GM19238 (cell line): Measurements from ENCODE around the gene UBE2O.
"Not testable (repeated sequence)": the region's sequence is repeated elsewhere in the genome, so short reads cannot be mapped to it uniquely, and the experiment has no call there.

Experiments used
- DNase-seq: peaks from one replicate; pipeline ENCODE4 v3.0.0; 2011; ENCODE audit warnings: low spot score; ENCODE audit not compliant: insufficient read length

The UBE2O gene

DNA sequence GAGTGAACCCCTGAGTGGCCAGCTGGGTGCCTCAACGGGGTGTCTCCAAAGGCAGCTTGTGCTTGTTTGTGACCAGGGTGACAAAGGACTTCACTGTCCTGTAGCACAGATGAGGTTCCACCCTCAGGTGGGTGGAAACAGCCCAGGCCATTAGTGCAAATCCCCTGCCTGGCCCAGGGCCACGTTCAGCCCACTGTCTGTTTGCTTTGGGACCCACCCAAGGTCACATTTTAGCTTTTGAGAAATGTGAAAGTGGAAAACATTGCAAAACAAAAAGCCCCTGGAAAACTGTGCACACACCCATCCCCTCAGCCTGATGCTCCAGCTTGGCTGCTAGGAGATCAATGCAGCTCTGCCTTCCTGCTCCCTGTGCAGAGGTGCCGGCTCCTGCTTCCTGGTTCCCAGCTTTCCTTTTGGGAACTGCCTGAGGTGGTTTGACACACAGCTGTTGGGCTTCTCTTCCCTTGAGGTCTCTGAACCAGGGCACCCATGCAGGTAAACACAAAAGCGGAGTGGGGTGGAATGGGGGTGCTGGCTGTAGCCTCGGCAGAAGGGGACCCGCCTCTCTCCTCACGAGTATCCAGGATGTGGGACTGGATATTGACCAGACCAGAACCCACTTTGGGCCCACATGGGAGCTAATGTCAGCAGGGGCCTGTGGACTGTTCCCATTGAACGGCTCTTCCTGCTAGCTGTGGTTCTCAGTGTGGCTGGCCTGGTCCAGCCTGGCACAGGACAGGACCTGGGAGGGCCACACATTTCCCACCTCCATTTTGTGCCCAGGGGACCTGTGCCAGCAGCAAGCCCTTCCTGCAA is 76.4 kb downstream of the UBE2O start:
- DNase-seq, result no peak

DNA sequence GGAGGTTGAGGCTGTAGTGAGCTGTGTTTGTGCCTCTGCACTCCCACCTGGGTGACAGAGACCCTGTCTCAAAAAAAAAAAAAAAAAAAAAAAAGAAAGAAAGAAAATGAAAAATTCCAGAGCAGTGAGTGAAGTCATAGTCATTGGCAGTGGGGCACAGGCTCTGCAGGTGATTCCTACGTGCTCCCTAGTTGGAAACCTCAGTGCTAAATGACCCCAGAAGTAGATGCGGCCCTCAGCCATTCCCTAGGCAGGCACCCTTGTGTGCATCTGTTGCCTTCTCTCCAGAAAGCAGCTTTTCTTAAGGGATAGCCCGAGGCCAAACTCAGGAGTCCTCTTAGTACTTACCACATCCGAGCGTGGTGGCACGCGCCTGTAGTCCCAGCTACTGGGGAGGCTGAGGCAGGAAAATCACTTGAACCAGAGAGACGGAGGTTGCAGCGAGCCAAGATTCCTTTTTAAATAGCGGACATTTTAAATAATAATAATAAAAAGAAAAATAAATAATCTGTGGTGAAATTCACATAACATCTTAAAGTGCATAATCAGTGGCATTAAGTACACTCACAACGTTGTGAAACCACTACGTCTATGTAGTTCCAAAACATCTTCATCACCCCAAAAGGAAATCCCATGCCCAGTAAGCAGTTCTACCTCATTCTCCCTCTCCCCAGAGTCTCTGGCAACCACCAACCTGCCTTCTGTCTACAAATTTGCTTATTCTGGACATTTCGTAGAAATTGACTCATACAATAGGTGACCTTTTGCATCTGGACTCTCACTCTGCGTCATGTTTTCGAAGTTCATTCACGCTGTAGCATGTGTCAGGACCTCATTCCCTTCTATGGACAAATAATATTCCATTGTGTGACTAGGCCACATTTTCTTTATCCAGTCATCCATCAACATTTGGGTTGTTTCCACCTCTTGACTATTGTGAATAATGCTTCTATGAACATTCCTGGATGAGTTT is 81.0 kb downstream of the UBE2O start:
- DNase-seq, result no peak

DNA sequence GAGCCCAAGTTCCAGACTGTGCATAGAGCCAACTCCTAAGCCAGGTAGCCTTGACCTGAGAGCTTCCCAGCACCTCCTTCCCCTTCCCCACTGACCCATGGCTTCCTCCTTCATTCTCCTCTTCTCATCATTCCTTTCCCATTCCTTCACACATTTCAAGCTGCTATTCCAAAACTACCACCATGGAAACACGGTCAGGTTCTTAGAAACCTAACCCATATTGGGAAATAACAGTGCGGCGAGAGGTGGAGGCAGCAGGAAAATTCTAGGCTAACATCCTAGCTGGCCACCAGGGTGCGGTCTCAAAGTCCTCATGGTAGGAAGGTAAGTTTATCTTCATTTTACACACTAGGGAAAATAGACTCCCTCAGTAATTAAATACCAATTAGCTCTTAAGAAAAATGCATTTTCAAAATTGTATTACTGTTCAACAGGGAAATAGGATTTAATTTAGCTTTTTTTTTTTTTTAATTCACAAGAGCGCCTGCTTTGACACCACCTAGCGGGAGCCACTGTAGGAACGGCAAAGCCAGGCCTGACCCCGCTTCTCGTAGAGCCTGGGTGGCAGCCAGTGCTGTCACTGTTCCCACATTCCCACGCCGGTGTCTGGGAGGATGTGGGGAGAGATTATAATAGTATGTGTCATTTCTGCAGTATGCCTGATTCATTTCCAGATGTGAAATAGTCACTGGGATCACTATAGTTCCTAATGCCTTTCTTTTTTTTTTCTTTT is 82.5 kb downstream of the UBE2O start:
- no peak for DNase-seq

DNA sequence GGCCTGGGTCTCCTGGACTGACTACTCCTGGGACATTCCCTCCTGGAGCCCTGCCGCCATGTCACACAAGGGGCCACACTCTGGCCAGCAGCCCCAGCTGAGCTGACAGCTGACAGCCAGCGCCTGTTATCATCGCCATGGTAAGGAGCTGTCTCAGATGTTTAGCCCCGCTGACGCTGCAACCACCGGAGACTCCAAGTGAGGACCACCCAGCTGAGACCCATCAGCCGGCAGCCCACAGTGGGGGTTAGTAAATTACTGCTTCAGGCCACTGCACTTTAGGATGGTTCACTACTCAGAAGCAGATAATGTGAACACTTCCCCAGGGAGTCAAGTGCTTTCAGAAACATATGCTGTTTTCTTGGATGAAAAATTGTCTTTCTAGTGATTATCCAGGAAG is 83.1 kb downstream of the UBE2O start:
- no peak for DNase-seq

DNA sequence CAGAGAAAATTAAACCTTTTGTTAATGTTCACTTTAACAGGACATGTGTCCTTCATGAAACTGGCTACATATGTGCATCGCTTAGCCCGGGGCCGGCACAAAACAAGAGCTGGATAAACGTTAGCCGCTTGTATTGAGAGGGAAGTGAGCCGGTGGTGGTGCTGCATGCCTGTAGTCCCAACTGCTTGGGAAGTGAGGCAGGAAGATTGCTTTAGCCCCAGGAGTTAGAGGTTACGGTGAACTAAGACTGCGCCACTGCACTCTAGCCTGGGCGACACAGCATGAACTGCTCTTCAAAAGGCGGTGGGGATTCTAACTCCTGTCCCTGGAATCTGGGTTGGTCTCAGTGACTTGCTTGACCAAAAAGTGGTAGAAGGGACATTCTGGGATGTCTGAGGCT is 83.6 kb downstream of the UBE2O start:
- no peak for DNase-seq

DNA sequence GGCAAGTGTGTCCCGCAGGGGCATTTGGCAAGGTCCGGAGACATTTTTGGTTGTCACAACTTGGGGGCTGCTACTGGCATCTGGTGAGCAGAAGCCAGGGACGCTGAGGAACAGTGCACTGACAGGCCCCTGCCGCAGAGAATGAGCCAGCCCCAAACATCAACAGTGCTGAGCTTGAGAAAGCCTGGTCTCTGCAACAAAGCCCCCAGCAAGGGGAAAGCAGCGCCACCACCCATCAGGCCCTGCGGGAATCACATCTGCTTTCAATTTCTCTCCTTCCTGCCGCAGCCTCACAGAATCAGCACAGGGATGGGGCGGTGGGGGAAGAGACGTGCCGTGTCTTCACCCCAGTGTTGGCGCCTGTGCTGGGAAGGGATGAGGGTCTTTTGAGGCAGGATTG is 84.4 kb downstream of the UBE2O start:
- no peak for DNase-seq

DNA sequence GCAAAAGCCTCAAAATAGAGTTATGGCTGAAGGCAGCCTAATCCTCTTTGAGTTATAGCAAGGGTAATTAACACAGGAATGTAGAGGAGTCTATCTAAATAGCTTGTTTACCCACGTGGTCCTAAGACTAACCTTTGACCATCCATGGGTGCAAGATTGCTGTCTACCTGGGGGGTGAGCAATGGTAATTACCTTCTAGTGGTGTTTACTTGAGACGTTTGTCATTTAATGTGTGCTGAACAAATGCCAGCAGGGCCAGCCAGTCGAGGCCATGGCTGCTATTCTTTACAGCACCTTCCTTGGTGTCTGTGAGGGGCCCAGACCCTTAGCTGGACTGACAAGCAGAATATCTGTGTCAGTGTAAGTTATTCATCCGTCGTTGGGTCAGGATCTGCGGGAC is 85.3 kb downstream of the UBE2O start:
- DNase-seq, result no peak

DNA sequence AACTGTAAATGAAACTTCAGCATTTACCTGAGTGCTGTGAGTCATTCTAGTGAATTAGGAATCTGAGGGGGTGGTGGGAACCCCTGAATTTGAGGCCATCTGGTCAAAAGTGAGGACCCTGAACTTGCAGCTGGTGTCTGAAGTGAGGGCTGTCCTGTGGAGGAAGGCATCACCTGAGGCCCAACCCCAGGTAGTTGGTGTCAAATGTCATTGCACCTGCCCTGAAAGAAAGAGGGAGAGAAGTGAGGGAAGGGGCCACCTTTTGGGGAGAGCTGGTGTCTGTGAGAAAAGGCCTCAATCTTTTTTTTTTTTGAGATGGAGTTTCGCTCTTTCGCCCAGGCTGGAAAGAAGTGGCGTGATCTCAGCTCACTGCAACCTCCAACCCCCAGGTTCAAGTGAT is 86.7 kb downstream of the UBE2O start:
- DNase-seq, result no peak

DNA sequence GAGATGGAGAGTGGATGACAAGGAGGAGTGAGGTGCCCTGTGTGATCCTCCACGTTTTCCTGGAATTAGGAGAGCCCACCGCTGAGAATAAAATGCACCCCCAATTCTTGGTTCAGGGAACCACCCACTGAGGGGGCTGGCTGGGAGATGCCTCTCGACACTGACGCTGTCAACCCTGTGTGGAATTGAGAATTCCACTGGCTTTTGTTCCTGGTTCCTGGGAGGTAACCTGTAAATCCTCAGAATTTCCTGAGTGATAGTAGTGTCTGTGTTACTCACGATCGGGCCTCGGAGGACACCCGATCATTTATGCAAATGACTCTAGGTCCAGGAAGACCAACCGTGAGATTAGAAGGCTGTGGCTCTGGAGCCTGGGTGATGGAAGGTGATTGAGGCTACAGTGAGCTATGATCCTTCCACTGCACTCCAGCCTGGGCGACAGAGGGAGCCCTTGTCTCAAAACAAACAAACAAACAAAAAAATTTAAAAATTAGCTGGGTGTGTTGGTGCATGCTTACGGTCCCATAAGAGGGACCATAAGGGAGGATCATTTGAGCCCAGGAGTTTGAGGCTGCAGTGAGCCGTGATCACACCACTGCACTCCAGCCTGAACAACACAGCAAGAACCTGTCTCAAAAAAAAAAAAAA is 87.6 kb downstream of the UBE2O start:
- DNase-seq, result no peak

DNA sequence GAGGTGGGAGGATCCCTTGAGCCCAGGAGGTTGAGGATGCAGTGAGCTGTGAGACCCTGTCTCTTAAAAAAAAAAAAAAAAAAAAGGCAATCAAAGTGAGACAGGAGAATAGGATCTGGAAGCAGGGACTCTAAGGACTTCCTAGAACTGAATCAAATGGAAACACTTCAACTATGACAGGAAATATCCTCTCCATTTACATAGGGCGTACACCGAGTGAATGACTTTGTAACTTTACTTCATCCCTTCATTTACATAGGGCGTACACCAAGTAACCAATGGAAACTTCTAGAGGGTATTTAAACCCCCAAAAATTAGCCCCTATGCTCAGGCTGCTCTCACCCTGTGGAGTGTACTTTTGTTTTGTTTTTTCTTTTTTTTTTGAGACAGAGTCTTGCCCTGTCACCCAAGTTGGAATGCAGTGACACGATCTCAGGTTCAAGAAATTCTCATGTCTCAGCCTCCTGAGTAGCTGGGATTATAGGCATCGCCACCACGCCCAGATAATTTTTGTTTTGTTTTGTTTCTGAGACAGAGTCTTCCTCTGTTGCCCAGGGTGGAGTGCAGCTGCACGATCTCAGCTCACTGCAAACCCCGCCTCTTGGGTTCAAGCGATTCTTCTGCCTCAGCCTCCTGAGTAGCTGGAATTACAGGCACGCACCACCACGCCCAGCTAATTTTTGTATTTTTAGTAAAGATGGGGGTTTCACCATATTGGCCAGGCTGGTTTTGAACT is 89.7 kb downstream of the UBE2O start:
- no peak for DNase-seq

DNA sequence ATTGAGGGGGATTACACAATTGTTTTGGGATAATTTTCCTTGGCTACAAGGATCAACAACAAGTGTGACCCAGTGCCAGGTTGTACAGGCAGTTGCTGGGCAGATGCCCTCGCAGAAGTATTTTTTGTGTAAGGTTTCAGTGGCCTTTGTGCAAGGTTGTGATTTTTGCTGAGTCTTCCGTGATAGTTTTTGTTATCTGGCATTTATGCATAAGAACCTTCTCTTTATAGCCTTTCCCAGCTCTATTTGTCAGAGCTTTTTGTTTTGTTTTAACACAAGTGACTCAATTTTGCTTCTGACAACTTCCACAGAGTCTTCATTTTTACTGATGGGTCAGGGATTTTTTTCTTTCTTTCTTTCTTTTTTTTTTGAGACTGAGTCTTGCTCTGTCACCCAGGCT is 92.5 kb downstream of the UBE2O start:
- DNase-seq, result no peak

DNA sequence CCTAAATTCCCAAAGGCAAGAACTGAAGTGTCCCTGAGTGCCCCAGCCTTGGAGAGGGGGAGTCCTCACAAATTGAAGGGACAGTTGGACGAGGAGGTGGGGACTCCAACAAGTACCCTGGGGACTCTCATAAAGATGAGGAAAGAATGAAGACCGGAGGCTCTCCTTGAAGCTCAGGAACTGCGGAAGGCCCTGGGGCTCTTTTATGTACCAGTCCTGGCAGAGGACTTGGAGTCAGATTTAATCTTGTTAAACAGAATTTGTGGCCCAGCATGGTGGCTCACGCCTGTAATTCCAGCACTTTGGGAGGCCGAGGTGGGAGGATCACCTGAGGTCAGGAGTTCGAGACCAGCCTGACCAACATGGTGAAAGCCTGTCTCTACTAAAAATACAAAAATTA is 93.2 kb downstream of the UBE2O start:
- DNase-seq, result not testable (repeated sequence)

DNA sequence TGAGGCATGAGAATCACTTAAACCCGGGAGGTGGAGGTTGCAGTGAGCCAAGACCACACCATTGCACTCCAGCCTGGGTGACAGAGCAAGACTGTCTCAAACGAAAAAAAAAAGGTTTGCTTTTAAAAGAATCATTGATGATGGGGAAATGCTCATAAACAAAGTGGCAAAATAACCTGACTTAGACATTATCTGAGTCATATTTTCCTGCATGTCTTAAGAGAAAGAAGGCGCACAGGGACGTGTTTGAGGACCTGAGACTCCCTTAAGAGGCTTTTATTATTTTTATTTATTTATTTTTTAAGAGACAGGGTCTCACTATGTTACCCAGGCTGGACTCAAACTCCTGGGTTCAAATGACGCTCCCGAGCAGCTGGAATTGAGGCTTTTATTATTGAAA is 93.6 kb downstream of the UBE2O start:
- no peak for DNase-seq

DNA sequence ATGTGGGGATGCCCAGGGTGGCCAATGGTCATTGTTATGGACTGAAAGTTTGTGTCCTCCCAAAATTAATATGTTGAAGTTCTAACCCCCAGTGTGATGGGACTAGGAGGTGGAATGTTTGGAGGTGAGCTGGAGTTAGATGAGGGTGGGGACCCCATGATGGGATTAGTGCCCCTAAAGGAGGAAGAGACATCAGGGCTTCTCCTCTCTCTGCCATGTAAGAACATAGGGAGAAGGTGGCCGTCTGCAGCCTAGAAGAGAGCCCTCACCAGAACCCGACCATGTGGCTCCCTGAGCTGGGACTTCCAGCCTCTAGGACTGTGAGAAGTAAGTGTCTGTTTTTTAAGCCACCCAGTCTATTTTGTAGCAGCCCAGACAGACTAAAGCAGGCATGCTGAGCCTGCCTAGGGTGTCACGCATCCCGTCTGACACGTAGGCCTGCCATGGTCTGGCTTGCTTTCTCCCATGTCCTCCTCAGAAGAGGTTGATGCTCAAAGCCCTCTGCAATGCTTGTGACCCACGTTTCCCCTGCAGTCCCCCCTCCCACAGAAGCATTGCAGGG is 95.3 kb downstream of the UBE2O start:
- DNase-seq, result no peak

DNA sequence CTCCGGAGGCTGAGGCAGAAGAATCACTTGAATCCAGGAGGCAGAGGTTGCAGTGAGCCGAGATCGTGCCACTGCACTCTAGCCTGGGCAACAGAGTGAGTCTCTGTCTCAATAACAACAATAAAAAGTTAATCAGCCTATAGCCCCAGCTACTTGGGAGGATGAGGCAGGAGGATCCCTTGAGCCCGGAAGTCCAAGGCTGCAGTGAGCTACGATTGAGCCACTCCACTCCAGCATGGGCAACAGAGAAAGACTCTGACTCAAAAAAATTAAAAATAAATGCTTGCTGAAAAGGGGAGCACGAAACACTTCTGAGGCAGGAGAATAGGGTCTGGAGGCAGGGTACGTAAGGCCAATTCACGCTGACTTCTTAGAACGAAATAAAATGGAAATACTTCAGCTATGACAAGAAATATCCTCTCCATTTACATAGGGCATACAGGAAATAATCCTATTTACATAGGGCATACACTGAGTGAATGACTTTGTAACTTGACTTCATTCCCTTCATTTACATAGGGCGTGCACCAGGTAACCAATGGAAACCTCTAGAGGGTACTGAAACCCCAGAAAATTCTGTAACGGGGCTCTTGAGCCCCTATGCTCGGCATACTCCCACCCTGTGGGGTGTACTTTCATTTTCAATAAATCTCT is 96.0 kb downstream of the UBE2O start:
- DNase-seq, result no peak

DNA sequence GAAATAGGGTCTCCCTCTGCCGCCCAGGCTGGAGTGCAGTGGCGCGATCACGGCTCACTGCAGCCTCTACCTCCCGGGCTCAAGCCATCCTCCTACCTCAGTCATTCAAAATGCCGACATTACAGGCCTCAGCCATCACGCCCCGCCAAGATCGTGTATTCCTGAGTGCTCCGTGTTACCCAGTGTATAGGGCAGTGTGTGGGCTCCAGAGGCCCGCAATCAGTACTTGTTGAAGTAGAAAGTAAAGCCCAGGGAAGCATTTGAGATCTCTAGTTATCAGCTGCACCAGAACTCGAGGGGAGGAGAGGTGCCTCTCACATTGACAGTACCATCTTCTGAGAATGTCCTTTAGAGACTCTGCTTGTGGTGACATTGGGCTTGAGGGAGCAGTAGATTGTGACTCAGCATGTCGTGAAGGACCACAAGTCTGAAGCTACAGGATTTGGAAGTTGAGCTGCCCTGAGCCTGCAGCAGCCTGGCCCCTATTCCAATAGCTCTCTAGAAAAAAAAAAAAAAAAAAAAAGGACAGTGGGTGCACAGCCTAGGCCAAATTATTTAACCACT is 98.1 kb downstream of the UBE2O start:
- DNase-seq, result no peak

DNA sequence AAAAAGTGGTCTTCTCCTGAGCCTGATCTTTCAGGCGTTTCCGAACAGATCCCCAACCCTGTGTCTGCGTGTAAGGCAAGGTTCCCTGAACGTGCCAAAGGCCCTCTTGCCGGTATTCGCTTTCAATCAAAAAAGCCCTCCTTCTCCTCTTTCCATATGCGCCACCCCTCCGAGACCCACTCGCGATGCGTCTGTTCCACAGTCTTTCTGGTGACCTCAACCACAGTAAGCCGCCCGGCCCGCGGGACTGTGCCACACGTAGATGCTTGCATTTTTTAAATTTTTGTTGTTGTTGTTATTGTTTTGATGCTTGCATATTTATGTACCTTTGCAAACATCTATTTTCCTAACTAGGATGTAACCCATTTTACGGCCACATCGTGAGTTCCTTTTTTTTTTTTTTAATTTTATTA is 98.6 kb downstream of the UBE2O start:
- no peak for DNase-seq

DNA sequence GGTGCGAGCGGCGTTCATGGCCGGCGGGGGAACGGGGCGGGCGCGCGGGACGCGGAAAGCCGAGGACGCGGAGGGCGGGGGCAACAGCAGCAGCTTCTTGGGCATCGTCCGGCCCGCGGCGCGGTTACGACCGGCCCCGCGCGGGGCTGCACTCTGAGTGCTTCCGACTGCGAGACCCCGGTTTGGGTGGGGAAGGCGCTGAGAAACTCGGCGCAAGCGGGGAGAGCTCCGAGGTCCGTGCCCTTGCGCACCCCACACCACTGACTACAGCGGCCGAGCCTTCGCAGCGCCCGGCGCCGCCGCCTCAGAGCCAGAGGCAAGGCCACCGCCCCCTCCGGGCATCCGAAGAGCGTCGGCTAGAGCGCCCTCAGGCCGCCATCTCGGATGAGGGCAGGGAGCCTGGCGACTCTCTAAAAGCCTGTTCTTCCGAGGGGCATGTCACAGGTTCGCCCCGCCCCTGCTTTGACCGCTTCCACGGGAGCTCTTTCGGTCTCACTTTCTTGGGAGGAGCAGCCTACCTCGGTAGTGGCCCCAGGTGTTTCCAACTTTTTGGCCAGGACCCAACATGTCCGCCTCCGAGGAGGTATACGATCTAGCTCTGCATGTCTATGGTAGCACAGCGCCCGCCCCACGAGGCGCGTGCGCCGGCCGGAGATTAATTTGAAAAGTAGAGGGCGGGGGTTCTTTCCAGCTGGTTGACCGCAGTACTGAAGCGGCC is 99.2 kb downstream of the UBE2O start, which contains the start of gene PRPSAP1:
Gene PRPSAP1 (minus strand): TSS at position 318 of the 718 bp plus-strand sequence. CDS start 213 bp downstream, at position 105.
- peak; percentile 90 for DNase-seq
